Tibial artery (tissue), 4 donors: ENCODE measurements around the gene UBFD1.

ENCODE experiments used
- DNase-seq, 2 donors: peaks; one replicate each; pipeline ENCODE4 v3.0.0-alpha.2; 2019
- H3K27ac ChIP-seq, 2 donors: fragments of 200-600 bp; sonication (generic) in 1 of 2; 1 replicate in 1 of 2; 2 replicates in 1 of 2; pipeline ENCODE4 v1.5.1; 2018 to 2019; ENCODE audit warnings: mild to moderate bottlenecking in 1 of 2
- H3K27me3 ChIP-seq, 2 donors: fragments of 200-600 bp; sonication (generic) in 1 of 2; one replicate each; pipeline versions ENCODE4 v1.5.1 to v1.6.0; 2016 to 2019
- H3K36me3 ChIP-seq, 3 donors: fragments of 200-600 bp; sonication (generic) in 2 of 3; one replicate each; pipeline ENCODE4 v1.5.1; 2016 to 2019; ENCODE audit warnings: mild to moderate bottlenecking in 2 of 3
- H3K4me1 ChIP-seq, 4 donors: fragments of 200-600 bp; sonication (generic) in 2 of 4; 1 replicate in 3 of 4; 2 replicates in 1 of 4; pipeline ENCODE4 v1.5.1; 2016 to 2019
- H3K4me3 ChIP-seq, 2 donors: fragments of 200-600 bp; sonication (generic) in 1 of 2; 1 replicate in 1 of 2; 2 replicates in 1 of 2; pipeline ENCODE4 v1.5.1; 2018 to 2019; ENCODE audit warnings: mild to moderate bottlenecking in 2 of 2
- H3K9me3 ChIP-seq, 3 donors: fragments of 200-600 bp; sonication (generic) in 1 of 3; one replicate each; pipeline ENCODE4 v1.5.1; 2016 to 2019
- CTCF ChIP-seq, 2 experiments: fragments of 200-600 bp in 1 of 2; fragments of 450-650 bp in 1 of 2; IDR thresholded peaks; one replicate each; pipeline ENCODE4 v1.5.1; 2017 to 2019; ENCODE audit warnings: antibody characterized with exemption in 2 of 2, mild to moderate bottlenecking in 1 of 2, moderate library complexity in 1 of 2
- intact Hi-C: fragments of 100-400 bp; cut with DNase I; formaldehyde crosslinking; loops from one replicate; pipeline ENCODE4 v1.15.0; 2023; ENCODE audit warnings: low total_unique reads

The UBFD1 gene

GRCh38 chr16:23562505-23562904 is 5.0 kb downstream of the UBFD1 start:
- H3K4me3 ChIP-seq, result no peak overlapping the region
- no peak for TF ChIP-seq CTCF (IDR thresholded peaks at IDR 0.05)
- H3K9me3 ChIP-seq, result no peaks in the 10 kb centered on the region
- H3K27me3 ChIP-seq, result no peaks in the 10 kb centered on the region
- H3K27ac ChIP-seq, result no peak overlapping the region
- intact Hi-C loops, result no loop called here
- H3K36me3 ChIP-seq, result peaks cover 64 to 88% (median 75%) of the 10 kb centered on the region in 3 donors
- peak in 1 of 2 donors; percentile 12 for DNase-seq
- H3K4me1 ChIP-seq, result peaks cover 0 to 33% (median 26%) of the 10 kb centered on the region in 4 donors

- no peak overlapping the region for H3K27ac ChIP-seq
- TF ChIP-seq CTCF (IDR thresholded peaks at IDR 0.05), result no peak
- DNase-seq, result peak in 1 of 2 donors; percentile 17
- peaks cover 71 to 90% (median 81%) of the 10 kb centered on the region in 3 donors for H3K36me3 ChIP-seq
- no peaks in the 10 kb centered on the region for H3K9me3 ChIP-seq
- H3K4me1 ChIP-seq, result peaks cover 0 to 32% (median 23%) of the 10 kb centered on the region in 4 donors
- no peaks in the 10 kb centered on the region for H3K27me3 ChIP-seq
- no peak overlapping the region for H3K4me3 ChIP-seq
- intact Hi-C loops, result no loop called here
These were observed 5.7 kb downstream of the UBFD1 start for GRCh38 chr16:23563186-23563585.

DNA sequence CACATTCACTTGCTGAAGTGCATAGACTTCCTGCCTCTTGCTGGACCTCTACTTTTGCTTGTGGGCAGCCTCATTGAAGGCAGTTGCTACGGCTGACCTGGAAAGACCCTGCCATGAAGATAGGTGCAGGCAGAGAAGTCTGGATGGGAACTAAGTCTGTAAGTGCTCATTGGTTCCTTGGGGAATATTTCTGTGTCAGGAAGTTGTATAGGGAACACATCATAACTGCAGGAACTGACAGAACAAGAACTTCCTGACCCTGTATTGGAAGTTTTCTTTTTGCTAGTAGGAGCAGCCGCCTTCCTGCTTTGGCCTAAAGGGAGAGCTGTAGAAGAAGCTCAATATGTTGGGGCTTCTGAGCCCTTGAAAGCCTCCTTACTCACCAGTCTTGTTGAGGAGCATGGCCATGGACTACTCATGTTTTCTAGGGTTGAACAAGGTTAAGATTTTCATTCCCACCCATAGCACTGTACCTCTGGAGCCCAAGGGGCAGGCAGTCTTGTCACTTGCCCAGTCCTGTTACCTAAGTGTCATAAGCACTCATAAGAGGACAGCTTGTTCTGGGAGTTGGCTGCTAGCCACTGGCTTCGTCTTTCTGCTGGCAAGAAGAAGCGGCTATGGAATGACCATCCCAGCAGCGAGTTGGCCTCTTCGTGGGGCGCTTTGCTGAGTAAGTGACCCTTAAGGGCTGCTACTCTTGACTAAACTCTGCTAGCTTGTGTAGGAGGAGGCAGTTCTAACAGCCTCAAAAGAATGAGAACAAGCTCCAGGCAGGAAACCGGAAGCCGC is 7.2 kb downstream of the UBFD1 start:
- no peak for TF ChIP-seq CTCF (IDR thresholded peaks at IDR 0.05)
- peak overlapping the region in 1 of 2 donors; percentile 9 for H3K27ac ChIP-seq
- intact Hi-C loops, result no loop called here
- no peaks in the 10 kb centered on the region for H3K9me3 ChIP-seq
- H3K4me1 ChIP-seq, result peaks cover 0 to 16% (median 10%) of the 10 kb centered on the region in 4 donors
- H3K4me3 ChIP-seq, result no peak overlapping the region
- peak; percentile 36 to 72 for DNase-seq
- no peaks in the 10 kb centered on the region for H3K27me3 ChIP-seq
- peaks cover 75 to 97% (median 90%) of the 10 kb centered on the region in 3 donors for H3K36me3 ChIP-seq

DNA sequence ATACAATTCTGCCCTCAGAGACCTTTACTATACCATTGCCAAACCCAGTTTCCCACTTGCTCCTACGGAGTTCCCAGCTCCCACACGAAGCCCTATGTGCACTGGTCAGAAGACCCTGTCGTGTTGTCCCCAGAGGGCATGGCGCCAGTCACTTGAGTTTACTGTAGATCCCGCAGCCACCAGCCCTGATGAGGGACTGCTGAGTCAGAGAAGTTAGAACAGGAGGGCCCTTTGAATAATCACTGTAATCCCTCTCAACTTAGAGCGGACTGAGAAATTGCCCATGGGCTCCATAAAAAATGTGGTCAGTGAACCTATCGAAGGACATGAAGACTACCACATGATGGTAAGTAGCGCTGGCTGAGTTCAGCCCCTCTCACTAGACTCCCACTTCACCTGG is 9.2 kb downstream of the UBFD1 start:
- H3K4me1 ChIP-seq, result peaks cover 0 to 5% (median 0%) of the 10 kb centered on the region in 4 donors
- TF ChIP-seq CTCF (IDR thresholded peaks at IDR 0.05), result no peak
- H3K4me3 ChIP-seq, result no peak overlapping the region
- no peaks in the 10 kb centered on the region for H3K9me3 ChIP-seq
- no peak overlapping the region for H3K27ac ChIP-seq
- intact Hi-C loops, result no loop called here
- no peak for DNase-seq
- H3K36me3 ChIP-seq, result peaks cover 88 to 100% (median 96%) of the 10 kb centered on the region in 3 donors
- H3K27me3 ChIP-seq, result no peaks in the 10 kb centered on the region

GRCh38 chr16:23567602-23568001 is 10.1 kb downstream of the UBFD1 start:
- Histone ChIP-seq H3K27me3 (no peaks in the 10 kb centered on the region), H3K27ac (no peak overlapping the region), H3K4me1 (peaks cover 0 to 5% (median 0%) of the 10 kb centered on the region in 4 donors), H3K4me3 (no peak overlapping the region), H3K36me3 (peaks cover 88 to 100% (median 93%) of the 10 kb centered on the region in 3 donors), H3K9me3 (no peaks in the 10 kb centered on the region)
- TF ChIP-seq CTCF (IDR thresholded peaks at IDR 0.05), result no peak
- intact Hi-C loops, result no loop called here
- DNase-seq, result no peak
